Measurements from ENCODE around the gene COL4A5.

Gene COL4A5

DNA sequence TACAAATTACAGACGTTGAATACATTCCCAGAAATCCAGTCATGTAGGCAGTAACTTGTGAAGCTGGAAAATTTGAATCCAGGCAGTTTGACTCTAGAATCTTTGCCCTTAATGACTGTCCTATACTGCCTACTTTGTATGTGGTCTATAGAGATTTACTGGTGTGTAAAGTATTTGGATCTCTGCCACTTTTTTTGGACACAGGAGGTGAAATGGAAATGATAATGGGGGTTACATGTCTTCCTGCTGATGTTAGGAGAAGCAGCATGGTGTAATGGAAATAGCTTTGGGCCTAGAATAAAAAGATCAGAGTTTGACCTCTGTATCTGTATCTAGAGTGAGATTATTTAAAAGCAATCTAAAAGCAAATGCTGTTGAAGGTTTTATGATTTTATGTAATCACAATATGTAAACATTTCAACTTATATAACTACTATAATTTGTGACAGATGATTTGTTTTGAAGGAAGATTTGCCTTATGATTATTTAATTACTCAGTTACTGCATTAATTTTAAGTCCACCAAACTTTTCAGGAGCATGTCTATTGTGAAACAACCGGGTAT, 3.3 kb downstream of the COL4A5 start:
- Histone ChIP-seq H3K4me1 (no peaks in the 10 kb centered on the region), H3K4me3 (ENCODE audit: low read depth, low read length) (no peak overlapping the region), H3K36me3 (no peaks in the 10 kb centered on the region), H3K27me3 (no peaks in the 10 kb centered on the region; the same call in 1 of the 2 replicates), H3K9me3 (no peaks in the 10 kb centered on the region)
- DNase-seq, result no peak
- TF ChIP-seq, protein P1, sequence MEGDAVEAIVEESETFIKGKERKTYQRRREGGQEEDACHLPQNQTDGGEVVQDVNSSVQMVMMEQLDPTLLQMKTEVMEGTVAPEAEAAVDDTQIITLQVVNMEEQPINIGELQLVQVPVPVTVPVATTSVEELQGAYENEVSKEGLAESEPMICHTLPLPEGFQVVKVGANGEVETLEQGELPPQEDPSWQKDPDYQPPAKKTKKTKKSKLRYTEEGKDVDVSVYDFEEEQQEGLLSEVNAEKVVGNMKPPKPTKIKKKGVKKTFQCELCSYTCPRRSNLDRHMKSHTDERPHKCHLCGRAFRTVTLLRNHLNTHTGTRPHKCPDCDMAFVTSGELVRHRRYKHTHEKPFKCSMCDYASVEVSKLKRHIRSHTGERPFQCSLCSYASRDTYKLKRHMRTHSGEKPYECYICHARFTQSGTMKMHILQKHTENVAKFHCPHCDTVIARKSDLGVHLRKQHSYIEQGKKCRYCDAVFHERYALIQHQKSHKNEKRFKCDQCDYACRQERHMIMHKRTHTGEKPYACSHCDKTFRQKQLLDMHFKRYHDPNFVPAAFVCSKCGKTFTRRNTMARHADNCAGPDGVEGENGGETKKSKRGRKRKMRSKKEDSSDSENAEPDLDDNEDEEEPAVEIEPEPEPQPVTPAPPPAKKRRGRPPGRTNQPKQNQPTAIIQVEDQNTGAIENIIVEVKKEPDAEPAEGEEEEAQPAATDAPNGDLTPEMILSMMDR (IDR thresholded peaks at IDR 0.05; ENCODE audit: low read depth, low read length), result no peak

DNA sequence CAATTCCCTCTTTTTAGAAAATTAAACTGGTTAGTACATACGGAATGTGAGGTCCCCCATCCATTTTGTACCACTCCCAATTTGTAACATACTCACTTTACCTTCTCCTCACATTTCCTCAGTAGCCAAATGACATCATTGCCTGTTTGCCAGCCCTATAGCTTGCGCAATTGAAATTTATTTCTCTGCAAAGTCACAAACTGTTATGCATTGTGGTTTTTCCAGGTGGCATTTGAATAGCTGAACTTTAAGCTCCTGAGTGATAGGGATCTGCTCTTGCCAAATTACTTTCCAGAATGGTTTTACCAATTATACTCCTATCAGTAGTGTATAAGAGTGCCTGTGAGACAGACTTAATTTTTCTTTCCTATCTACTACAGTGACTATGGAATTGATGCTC, 7.7 kb downstream of the COL4A5 start:
- no peak for DNase-seq
- H3K36me3 ChIP-seq, result no peaks in the 10 kb centered on the region

DNA sequence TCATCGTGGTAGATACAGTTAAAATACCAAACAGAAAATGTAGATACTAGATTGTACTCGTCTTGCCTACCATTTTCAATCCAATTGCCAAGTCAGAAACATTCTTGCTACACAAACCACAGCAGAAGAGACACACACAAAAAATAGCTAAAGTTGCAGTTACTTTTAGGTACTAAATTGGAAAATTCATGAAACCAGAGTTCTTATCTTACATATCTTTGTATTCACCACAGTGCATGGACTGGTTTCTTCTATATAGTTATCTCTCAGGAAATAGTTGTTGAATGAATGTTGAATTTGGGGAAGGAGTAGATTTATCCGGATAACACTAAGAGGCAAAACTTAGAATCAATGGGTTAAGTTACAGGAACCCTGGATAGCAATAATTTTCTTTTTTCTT, 14.2 kb downstream of the COL4A5 start:
- TF ChIP-seq, protein P1 (IDR thresholded peaks at IDR 0.05; ENCODE audit: low read depth, low read length), result no peak
- Histone ChIP-seq H3K9me3 (no peaks in the 10 kb centered on the region), H3K36me3 (no peaks in the 10 kb centered on the region), H3K4me1 (no peaks in the 10 kb centered on the region), H3K4me3 (ENCODE audit: low read depth, low read length) (no peak overlapping the region), H3K27me3 (no peaks in the 10 kb centered on the region)
- no peak for DNase-seq

More for the DNA sequence above, 7.7 kb downstream of the COL4A5 start:
- TF ChIP-seq, protein P1 (IDR thresholded peaks at IDR 0.05; ENCODE audit: low read depth, low read length), result no peak
- Histone ChIP-seq H3K4me3 (ENCODE audit: low read depth, low read length) (no peak overlapping the region), H3K4me1 (no peaks in the 10 kb centered on the region), H3K9me3 (no peaks in the 10 kb centered on the region), H3K27me3 (no peaks in the 10 kb centered on the region)

DNA sequence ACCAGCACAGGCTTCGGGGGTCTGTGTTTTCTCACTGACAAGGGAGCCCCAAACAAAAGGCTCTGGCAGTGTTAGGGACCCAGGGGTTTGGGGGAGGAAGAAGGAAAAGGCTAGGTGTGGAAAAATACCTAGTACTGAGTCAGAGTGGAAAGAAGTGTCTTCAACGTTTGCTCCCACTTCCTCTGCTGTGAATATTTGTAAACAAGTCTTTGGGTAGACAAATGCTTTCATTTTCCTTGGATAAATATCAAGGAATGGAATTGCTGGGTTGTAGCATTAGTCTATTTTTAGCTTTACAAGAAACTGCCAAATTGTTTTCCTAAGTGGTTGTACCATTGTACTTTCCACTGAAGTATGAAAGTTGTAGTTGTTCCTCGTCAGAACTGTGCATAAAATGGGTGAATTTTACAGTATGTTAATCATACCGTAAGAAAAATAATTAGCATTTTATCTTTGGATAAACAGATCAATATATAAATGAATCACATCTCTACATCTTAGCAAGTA, 17.4 kb downstream of the COL4A5 start:
- no peak overlapping the region for H3K4me3 ChIP-seq (ENCODE audit: low read depth, low read length)
- TF ChIP-seq, protein P1 (IDR thresholded peaks at IDR 0.05; ENCODE audit: low read depth, low read length), result no peak
- H3K27me3 ChIP-seq, result no peaks in the 10 kb centered on the region
- DNase-seq, result no peak
- H3K36me3 ChIP-seq, result no peaks in the 10 kb centered on the region
- H3K4me1 ChIP-seq, result no peaks in the 10 kb centered on the region
- H3K9me3 ChIP-seq, result no peaks in the 10 kb centered on the region

DNA sequence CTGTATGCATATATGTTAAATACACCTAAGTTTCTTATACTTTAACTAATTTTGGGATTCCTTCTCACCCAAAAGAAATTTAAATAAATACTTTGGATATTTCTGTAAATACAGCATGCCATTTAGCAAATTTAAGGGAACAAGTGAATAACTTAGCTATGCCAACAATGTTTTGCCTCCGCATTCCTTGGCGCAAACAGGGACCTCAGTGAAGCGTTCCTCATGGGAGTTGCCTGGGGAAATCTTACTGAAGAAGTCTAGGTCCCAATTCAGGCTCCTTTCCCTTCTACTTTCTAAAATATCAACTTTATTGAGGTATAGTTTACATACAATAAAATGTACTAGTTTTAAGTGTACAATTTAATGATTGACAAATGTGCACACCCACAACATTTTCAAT, 25.0 kb downstream of the COL4A5 start:
- H3K4me3 ChIP-seq (ENCODE audit: low read depth, low read length), result no peak overlapping the region
- no peaks in the 10 kb centered on the region for H3K27me3 ChIP-seq
- no peaks in the 10 kb centered on the region for H3K9me3 ChIP-seq
- no peaks in the 10 kb centered on the region for H3K36me3 ChIP-seq
- no peak for DNase-seq
- H3K4me1 ChIP-seq, result no peaks in the 10 kb centered on the region
- TF ChIP-seq, protein P1 (IDR thresholded peaks at IDR 0.05; ENCODE audit: low read depth, low read length), result no peak

DNA sequence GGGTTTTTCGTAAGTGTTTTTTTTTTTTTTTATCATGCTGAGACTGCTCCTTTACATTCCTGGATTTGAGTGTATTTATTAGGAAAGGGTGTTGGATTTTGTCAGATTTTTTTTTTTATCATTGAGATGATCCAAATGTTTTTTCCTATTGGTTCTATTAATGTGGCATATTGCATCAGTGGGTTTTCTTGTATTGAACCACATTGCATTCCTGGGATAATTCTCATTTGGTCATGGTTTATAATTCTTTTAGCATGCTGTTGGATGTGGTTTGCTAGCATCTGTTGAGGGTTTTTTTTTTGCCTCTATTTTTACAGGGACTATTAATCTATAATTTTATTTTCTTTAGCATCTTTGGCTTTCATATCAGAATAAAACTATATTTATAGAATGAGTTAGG, 28.8 kb downstream of the COL4A5 start:
- no peaks in the 10 kb centered on the region for H3K27me3 ChIP-seq
- H3K4me1 ChIP-seq, result no peaks in the 10 kb centered on the region
- TF ChIP-seq, protein P1 (IDR thresholded peaks at IDR 0.05; ENCODE audit: low read depth, low read length), result no peak
- no peak overlapping the region for H3K4me3 ChIP-seq (ENCODE audit: low read depth, low read length)
- no peaks in the 10 kb centered on the region for H3K9me3 ChIP-seq
- no peak for DNase-seq
- H3K36me3 ChIP-seq, result no peaks in the 10 kb centered on the region

Data from BE2C (cell line).